ENCODE measurements around the gene PALLD. TPM values are rescaled to one million over a fixed set of nuclear protein-coding genes. Genes with fewer than 3 reads are reported as not detected.

The PALLD gene
- total RNA-seq, 1 experiment from 2014 or later: 166 TPM

DNA sequence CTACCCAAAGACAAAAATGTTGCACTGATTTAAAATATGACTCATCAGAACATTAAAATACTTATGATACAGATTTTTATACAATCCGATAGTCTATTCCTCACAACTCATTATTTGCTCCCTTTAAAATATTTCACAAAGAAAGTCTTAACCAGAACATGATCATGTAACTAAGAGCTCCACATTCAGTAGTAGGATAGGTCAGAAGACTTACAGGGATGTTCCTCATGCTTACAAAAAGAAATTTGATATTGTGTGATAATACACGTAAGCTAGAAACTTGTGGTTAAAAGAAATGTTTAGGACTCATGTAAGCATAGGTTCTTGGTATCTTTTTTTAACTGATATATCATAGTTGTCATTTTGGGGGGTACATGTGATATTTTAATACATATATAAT, 235.9 kb downstream of the PALLD start:
- Histone ChIP-seq H3K27me3 (ENCODE audit: insufficient read depth, low read length) (no peaks in the 10 kb centered on the region), H3K9me3 (ENCODE audit: control insufficient read depth in 1 of 2, insufficient read depth in 1 of 2, low read depth in 1 of 2, low read length in 2 of 2) (no peaks in the 10 kb centered on the region), H3K36me3 (ENCODE audit: control insufficient read depth in 1 of 2, insufficient read depth in 2 of 2, low read length in 2 of 2) (no peaks in the 10 kb centered on the region), H3K4me3 (replicated peaks in 1 of 2; ENCODE audit: low read depth in 1 of 2, low read length in 2 of 2) (no peak overlapping the region), H4K20me1 (ENCODE audit: insufficient read depth) (no peaks in the 10 kb centered on the region), H3K27ac (ENCODE audit: low read depth, low read length) (no peak overlapping the region), H3K4me2 (ENCODE audit: low read length) (no peak overlapping the region), H3K9ac (ENCODE audit: low read length) (no peak overlapping the region), H3K9me2 (ENCODE audit: insufficient read depth) (no peaks in the 10 kb centered on the region), H3K4me1 (ENCODE audit: control insufficient read depth in 1 of 2, insufficient read depth in 2 of 2, low read length in 2 of 2) (no peaks in the 10 kb centered on the region; a peak in 1 of 4 replicates), H3K79me2 (ENCODE audit: insufficient read depth, low read length) (no peaks in the 10 kb centered on the region), H2AFZ (ENCODE audit: low read depth, low read length, poor library complexity, severe bottlenecking) (no peak overlapping the region)
- ChIA-PET POLR2A (no interaction called here), CTCF (no interaction called here), RAD21 (ENCODE audit: low non-redundant PET in 1 of 2, low total read pairs in 2 of 2, uncharacterized antibody in 2 of 2, unreplicated experiment in 2 of 2) (no interaction called here)
- no peak for ATAC-seq
- TF ChIP-seq YY1 (IDR thresholded peaks at IDR 0.05; ENCODE audit: extremely low read depth, insufficient replicate concordance, low read depth, low read length): no peak
- no peak for TF ChIP-seq JUND (IDR thresholded peaks at IDR 0.05)
- TF ChIP-seq, protein P1, sequence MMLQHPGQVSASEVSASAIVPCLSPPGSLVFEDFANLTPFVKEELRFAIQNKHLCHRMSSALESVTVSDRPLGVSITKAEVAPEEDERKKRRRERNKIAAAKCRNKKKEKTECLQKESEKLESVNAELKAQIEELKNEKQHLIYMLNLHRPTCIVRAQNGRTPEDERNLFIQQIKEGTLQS (IDR thresholded peaks at IDR 0.05): no peak
- no peak for TF ChIP-seq ZNF274 (IDR thresholded peaks at IDR 0.05; ENCODE audit: low read depth, low read length)
- TF ChIP-seq FOSL1 (IDR thresholded peaks at IDR 0.05; ENCODE audit: low read depth): no peak
- TF ChIP-seq POLR2AphosphoS5 (IDR thresholded peaks at IDR 0.05; ENCODE audit: low read depth, low read length): no peak
- TF ChIP-seq SRF (IDR thresholded peaks at IDR 0.05; ENCODE audit: low read depth): no peak
- TF ChIP-seq CEBPB (IDR thresholded peaks at IDR 0.05; ENCODE audit: low read depth): no peak
- no peak for TF ChIP-seq CTCF (IDR thresholded peaks at IDR 0.05 in 2 of 3, conservative IDR thresholded peaks at IDR 0.05 in 1 of 3; ENCODE audit: borderline replicate concordance in 1 of 3, insufficient read depth in 1 of 3, low read depth in 2 of 3, low read length in 2 of 3)
- no peak for TF ChIP-seq ZFX (IDR thresholded peaks at IDR 0.05)
- TF ChIP-seq EGR1 (IDR thresholded peaks at IDR 0.05; ENCODE audit: low read depth): no peak
- no peak for TF ChIP-seq CBX3 (IDR thresholded peaks at IDR 0.05; ENCODE audit: low read depth)
- TF ChIP-seq, protein P2, sequence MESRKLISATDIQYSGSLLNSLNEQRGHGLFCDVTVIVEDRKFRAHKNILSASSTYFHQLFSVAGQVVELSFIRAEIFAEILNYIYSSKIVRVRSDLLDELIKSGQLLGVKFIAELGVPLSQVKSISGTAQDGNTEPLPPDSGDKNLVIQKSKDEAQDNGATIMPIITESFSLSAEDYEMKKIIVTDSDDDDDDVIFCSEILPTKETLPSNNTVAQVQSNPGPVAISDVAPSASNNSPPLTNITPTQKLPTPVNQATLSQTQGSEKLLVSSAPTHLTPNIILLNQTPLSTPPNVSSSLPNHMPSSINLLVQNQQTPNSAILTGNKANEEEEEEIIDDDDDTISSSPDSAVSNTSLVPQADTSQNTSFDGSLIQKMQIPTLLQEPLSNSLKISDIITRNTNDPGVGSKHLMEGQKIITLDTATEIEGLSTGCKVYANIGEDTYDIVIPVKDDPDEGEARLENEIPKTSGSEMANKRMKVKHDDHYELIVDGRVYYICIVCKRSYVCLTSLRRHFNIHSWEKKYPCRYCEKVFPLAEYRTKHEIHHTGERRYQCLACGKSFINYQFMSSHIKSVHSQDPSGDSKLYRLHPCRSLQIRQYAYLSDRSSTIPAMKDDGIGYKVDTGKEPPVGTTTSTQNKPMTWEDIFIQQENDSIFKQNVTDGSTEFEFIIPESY (IDR thresholded peaks at IDR 0.05; ENCODE audit: extremely low read depth, insufficient replicate concordance, low read length): no peak
- TF ChIP-seq, protein P3, sequence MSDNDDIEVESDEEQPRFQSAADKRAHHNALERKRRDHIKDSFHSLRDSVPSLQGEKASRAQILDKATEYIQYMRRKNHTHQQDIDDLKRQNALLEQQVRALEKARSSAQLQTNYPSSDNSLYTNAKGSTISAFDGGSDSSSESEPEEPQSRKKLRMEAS (IDR thresholded peaks at IDR 0.05): no peak
- TF ChIP-seq POLR2A (IDR thresholded peaks at IDR 0.05; ENCODE audit: borderline replicate concordance, extremely low read depth, insufficient read depth, insufficient read length): no peak
- TF ChIP-seq EZH2 (IDR thresholded peaks at IDR 0.05): no peak
- DNase-seq (ENCODE audit: low read depth, low spot score): no peak
- intact Hi-C loops (cut with micrococcal nuclease): no loop called here
- BruUV-seq (replicated peaks): no TSS peak
